ENCODE data around the gene TTL.

DNA sequence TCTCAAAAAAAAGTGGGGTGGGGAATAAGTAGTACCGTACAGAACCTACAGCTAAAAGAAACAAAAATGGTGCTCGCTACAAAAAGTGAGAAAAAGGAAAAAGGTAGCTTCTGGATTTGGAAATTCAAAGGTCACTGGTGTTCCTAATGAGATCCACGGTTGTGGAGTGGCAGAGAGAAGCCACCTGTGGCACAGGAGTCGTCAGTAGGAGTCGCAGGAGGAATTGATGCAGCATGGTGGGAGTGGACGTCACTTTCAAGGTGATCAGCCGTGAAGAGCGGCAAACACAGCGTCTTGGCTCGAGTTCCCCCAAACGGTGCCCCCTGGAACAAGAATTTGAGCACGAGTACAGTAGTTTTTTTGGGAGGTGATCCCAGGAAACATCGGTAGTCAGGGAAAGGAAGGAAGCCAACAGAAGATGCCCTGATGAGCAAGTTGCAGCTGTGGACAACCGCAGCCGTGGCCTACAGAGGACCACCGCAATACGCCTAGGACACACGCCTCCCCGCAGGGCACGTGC lies 1.4 kb upstream of the TTL start:
- TF ChIP-seq EP300 (IDR thresholded peaks at IDR 0.05) (no peak), POLR2A (IDR thresholded peaks at IDR 0.05) (no peak), POLR2AphosphoS5 (IDR thresholded peaks at IDR 0.05) (no peak)
- TF ChIP-seq, protein P1, sequence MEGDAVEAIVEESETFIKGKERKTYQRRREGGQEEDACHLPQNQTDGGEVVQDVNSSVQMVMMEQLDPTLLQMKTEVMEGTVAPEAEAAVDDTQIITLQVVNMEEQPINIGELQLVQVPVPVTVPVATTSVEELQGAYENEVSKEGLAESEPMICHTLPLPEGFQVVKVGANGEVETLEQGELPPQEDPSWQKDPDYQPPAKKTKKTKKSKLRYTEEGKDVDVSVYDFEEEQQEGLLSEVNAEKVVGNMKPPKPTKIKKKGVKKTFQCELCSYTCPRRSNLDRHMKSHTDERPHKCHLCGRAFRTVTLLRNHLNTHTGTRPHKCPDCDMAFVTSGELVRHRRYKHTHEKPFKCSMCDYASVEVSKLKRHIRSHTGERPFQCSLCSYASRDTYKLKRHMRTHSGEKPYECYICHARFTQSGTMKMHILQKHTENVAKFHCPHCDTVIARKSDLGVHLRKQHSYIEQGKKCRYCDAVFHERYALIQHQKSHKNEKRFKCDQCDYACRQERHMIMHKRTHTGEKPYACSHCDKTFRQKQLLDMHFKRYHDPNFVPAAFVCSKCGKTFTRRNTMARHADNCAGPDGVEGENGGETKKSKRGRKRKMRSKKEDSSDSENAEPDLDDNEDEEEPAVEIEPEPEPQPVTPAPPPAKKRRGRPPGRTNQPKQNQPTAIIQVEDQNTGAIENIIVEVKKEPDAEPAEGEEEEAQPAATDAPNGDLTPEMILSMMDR (IDR thresholded peaks at IDR 0.05): no peak

Data from upper lobe of left lung (tissue), 4 donors.